Endothelial cell of umbilical vein (primary cell): ENCODE results near the gene SPAG16. TPM values are rescaled to one million over a fixed set of nuclear protein-coding genes. Genes with fewer than 3 reads are reported as not detected.

ENCODE experiments used
- BruUV-seq: library from RNA; stranded (reverse); fragments of 400-500 nt; replicated peaks from 2 replicates; lab custom pipeline; 2021; lab: Mats Ljungman, UMichigan
- CTCF ChIA-PET: fragments of 300-600, 350-600 bp; sonication (Branson Sonifier 250); formaldehyde crosslinking; loops from one replicate; lab custom pipeline; 2021; ENCODE audit warnings: antibody characterized with exemption, inconsistent platforms; lab: Charles Lee
- POLR2A ChIA-PET: fragments of 300-600, 350-600 bp; sonication (Branson Sonifier 250); formaldehyde crosslinking; loops from one replicate; lab custom pipeline; 2021; ENCODE audit warnings: antibody characterized with exemption, inconsistent platforms; lab: Charles Lee
- DNase-seq: peaks from one replicate; pipeline ENCODE4 v3.0.0-alpha.2; 2011; ENCODE audit warnings: low read depth, low spot score
- FAIRE-seq: peaks from 2 replicates; lab custom pipeline; 2011; peaks lifted over from hg19 to GRCh38; lab: Jason Lieb, UNC
- H2AFZ ChIP-seq: 2 replicates; pipeline ENCODE4 v1.6.0; 2012; ENCODE audit warnings: low read depth, low read length, control low read depth, inconsistent platforms
- H3K27ac ChIP-seq: 2 replicates; pipeline ENCODE4 v1.5.1; 2011; ENCODE audit warnings: low read depth, mild to moderate bottlenecking, control low read depth, low read length, moderate library complexity; ENCODE audit not compliant: insufficient read depth
- H3K27me3 ChIP-seq, 2 experiments: 2 replicates each; pipeline versions ENCODE4 v1.6.0 to v1.6.1; 2011; ENCODE audit warnings: low read length in 2 of 2, mixed read lengths in 1 of 2; ENCODE audit not compliant: control insufficient read depth in 2 of 2, insufficient read depth in 2 of 2
- H3K36me3 ChIP-seq, 2 experiments: 2 replicates in 1 of 2; 3 replicates in 1 of 2; pipeline ENCODE4 v1.5.1; 2011; ENCODE audit warnings: low read length in 2 of 2, mild to moderate bottlenecking in 1 of 2, moderate library complexity in 1 of 2; ENCODE audit not compliant: control insufficient read depth in 2 of 2, insufficient read depth in 2 of 2; ENCODE audit errors: extremely low read depth in 1 of 2
- H3K4me1 ChIP-seq: 3 replicates; pipeline ENCODE4 v1.5.1; 2011; ENCODE audit warnings: mild to moderate bottlenecking, low read length; ENCODE audit not compliant: control insufficient read depth, insufficient read depth; ENCODE audit errors: extremely low read depth
- H3K4me2 ChIP-seq: 2 replicates; pipeline ENCODE4 v1.6.1; 2011; ENCODE audit warnings: low read length, control low read depth, mixed read lengths; ENCODE audit not compliant: insufficient read depth
- H3K4me3 ChIP-seq, 3 experiments: fragments of 200-600 bp in 1 of 3; sonication (generic), shearing (Covaris generic) in 1 of 3; replicated peaks in 1 of 3; 2 replicates each; pipeline ENCODE4 v1.5.1; 2011 to 2016; ENCODE audit warnings: control low read depth in 3 of 3, low read length in 3 of 3, mild to moderate bottlenecking in 2 of 3, inconsistent platforms in 1 of 3, low read depth in 1 of 3, moderate library complexity in 1 of 3; ENCODE audit not compliant: insufficient read depth in 1 of 3
- H3K79me2 ChIP-seq: 2 replicates; pipeline ENCODE4 v1.6.0; 2012; ENCODE audit warnings: low read length, inconsistent platforms; ENCODE audit not compliant: control insufficient read depth, insufficient read depth
- H3K9ac ChIP-seq: replicated peaks from 2 replicates; pipeline ENCODE3; 2011; ENCODE audit warnings: low read length, control low read depth; ENCODE audit not compliant: insufficient read depth; ENCODE audit errors: extremely low read depth
- H3K9me1 ChIP-seq: replicated peaks from 3 replicates; pipeline ENCODE4 v1.6.0; 2011; ENCODE audit warnings: mild to moderate bottlenecking, low read length; ENCODE audit not compliant: control insufficient read depth, insufficient read depth; ENCODE audit errors: extremely low read depth
- H3K9me3 ChIP-seq: replicated peaks from 2 replicates; pipeline ENCODE4 v1.5.1; 2012; ENCODE audit warnings: low read length, inconsistent platforms; ENCODE audit not compliant: control insufficient read depth, insufficient read depth
- H4K20me1 ChIP-seq: replicated peaks from 2 replicates; pipeline ENCODE3; 2011; ENCODE audit warnings: mild to moderate bottlenecking, low read length; ENCODE audit not compliant: control insufficient read depth, insufficient read depth; ENCODE audit errors: extremely low read depth
- CTCF ChIP-seq, 2 donors: IDR thresholded peaks; 1 replicate in 1 of 2; 2 replicates in 1 of 2; pipeline ENCODE4 v1.5.1; 2011; ENCODE audit warnings: low read length in 2 of 2, mild to moderate bottlenecking in 2 of 2, moderate library complexity in 2 of 2, control low read depth in 1 of 2, inconsistent platforms in 1 of 2, low read depth in 1 of 2; ENCODE audit not compliant: insufficient read depth in 1 of 2; ENCODE audit errors: extremely low read depth in 1 of 2
- EZH2 ChIP-seq: IDR thresholded peaks from 2 replicates; pipeline ENCODE4 v1.6.1; 2012; ENCODE audit warnings: borderline replicate concordance, low read depth, mild to moderate bottlenecking, moderate library complexity, low read length, inconsistent platforms; ENCODE audit not compliant: severe bottlenecking
- FOS ChIP-seq: IDR thresholded peaks from 2 replicates; pipeline ENCODE4 v1.6.1; 2011; ENCODE audit warnings: mild to moderate bottlenecking, low read length, moderate library complexity, borderline replicate concordance; ENCODE audit not compliant: insufficient read depth
- GATA2 ChIP-seq: IDR thresholded peaks from 2 replicates; pipeline ENCODE4 v1.7.0; 2011; ENCODE audit warnings: low read depth, mild to moderate bottlenecking, moderate library complexity, mixed read lengths, low read length; ENCODE audit not compliant: insufficient read length, insufficient read depth
- JUN ChIP-seq: IDR thresholded peaks from 2 replicates; pipeline ENCODE4 v1.6.1; 2011; ENCODE audit warnings: borderline replicate concordance, low read depth; ENCODE audit not compliant: insufficient read length, insufficient read depth
- MAX ChIP-seq: IDR thresholded peaks from 2 replicates; pipeline ENCODE4 v1.6.1; 2011; ENCODE audit not compliant: insufficient read depth, insufficient read length
- MYC ChIP-seq: IDR thresholded peaks from one replicate; pipeline ENCODE4 v1.6.1; 2011; ENCODE audit warnings: mild to moderate bottlenecking, low read depth, low read length
- POLR2A ChIP-seq: IDR thresholded peaks from 2 replicates; pipeline ENCODE4 v1.6.1; 2012; ENCODE audit warnings: low read depth, mild to moderate bottlenecking, control low read depth, low read length
- POLR2AphosphoS5 ChIP-seq: IDR thresholded peaks from 2 replicates; pipeline ENCODE4 v1.6.1; 2012; ENCODE audit warnings: low read depth, mild to moderate bottlenecking, control low read depth, low read length, moderate library complexity; ENCODE audit not compliant: insufficient read depth
- dilution Hi-C: fragments of 300-500 bp; cut with MboI; formaldehyde crosslinking; loops from one replicate; pipeline ENCODE4 v1.15.0; 2019; ENCODE audit warnings: low sequenced_read_pairs; ENCODE audit not compliant: extremely low pct_ligation_motif_present
- intact Hi-C: fragments of 100-400 bp; cut with micrococcal nuclease; formaldehyde crosslinking; loops from one replicate; pipeline ENCODE4 v1.10.0; 2022
- polyA plus RNA-seq, 4 experiments: library from polyadenylated mRNA; depleted of rRNA in 3 of 4; stranded (reverse) in 3 of 4; unstranded in 1 of 4; fragments of >200 nt; gene quantifications; 2 replicates each; pipeline versions ENCODE4 v1.2.1 to v1.2.3, GENCODE V29; 2011 to 2012; ENCODE audit warnings: missing spikeins in 1 of 4
- total RNA-seq: library from RNA; stranded (reverse); gene quantifications from 2 replicates; pipeline ENCODE4 v1.2.3, GENCODE V29; 2021

SPAG16 gene
- total and polyA plus RNA-seq, 2 donors (not counting 3 experiments of a cell fraction or from before 2014, with no cell fraction given) = 4.0 to 7.7 TPM

DNA sequence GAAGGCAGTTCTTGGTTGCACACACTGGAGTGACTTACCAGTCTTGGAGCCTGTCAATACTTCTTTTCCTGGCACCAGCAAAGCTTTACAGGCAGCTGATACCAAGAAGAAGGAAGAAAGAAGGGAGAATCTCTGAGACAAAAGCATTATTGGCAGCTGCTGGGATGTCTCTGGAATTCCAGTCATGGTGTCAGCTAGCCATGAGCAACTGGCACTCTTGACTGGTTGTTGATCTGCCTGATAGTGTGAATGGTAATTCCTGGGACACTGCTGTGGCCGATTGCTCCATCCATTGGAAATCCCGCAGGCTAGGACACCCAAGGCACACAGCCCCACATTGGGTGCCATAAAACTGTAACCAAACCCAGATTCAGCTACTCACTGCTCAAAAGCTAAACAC, 17.8 kb upstream of the SPAG16 start:
- dilution Hi-C loops (no loop called here), intact Hi-C loops (no loop called here)
- Histone ChIP-seq H3K4me1 (no peaks in the 10 kb centered on the region), H3K36me3 (no peaks in the 10 kb centered on the region), H3K27ac (no peak overlapping the region), H3K27me3 (peaks cover 0 to 7% of the 10 kb centered on the region in 2 experiments), H3K4me2 (no peak overlapping the region), H2AFZ (no peak overlapping the region), H3K9me1 (no peaks in the 10 kb centered on the region), H3K4me3 (no peak overlapping the region), H4K20me1 (no peaks in the 10 kb centered on the region), H3K9me3 (no peaks in the 10 kb centered on the region), H3K79me2 (no peaks in the 10 kb centered on the region), H3K9ac (no peak overlapping the region)
- POLR2A ChIA-PET = no interaction called here
- no peak for DNase-seq
- FAIRE-seq = no peak
- no TSS peak for BruUV-seq
- TF ChIP-seq JUN (no peak), FOS (no peak), CTCF (IDR thresholded peaks at IDR 0.05; ENCODE audit: extremely low read depth in 1 of 2, insufficient read depth in 1 of 2, low read depth in 1 of 2, low read length in 2 of 2) (no peak), MYC (no peak), EZH2 (no peak), POLR2A (no peak), GATA2 (no peak), POLR2AphosphoS5 (no peak), MAX (no peak)
- CTCF ChIA-PET = interaction anchor here (0.7 to 1.1 kb wide), 2 partner anchors 15 to 16 kb away, joined by 3 to 4 read pairs; no protein-coding TSS in a partner anchor
